GM23338 (cell line): ENCODE results near the gene HPF1. TPM values are rescaled to one million over a fixed set of nuclear protein-coding genes. Genes with fewer than 3 reads are reported as not detected.

Experiments
- ATAC-seq: fragments of 200-7000 bp; cut with Tn5 transposase; 3 replicates; pipeline ENCODE4 v1.9.1; 2020
- DNase-seq: peaks from one replicate; pipeline ENCODE4 v3.0.0-alpha.2; 2015; ENCODE audit warnings: low spot score
- H2AFZ ChIP-seq: fragments of 200-600 bp; sonication (generic); 2 replicates; pipeline ENCODE4 v1.8.0; 2016; ENCODE audit warnings: antibody characterized with exemption, mild to moderate bottlenecking, moderate library complexity
- H3F3A ChIP-seq: fragments of 200-600 bp; sonication (generic); replicated peaks from 2 replicates; pipeline ENCODE4 v1.8.0; 2017; ENCODE audit warnings: antibody characterized with exemption, mixed run types, low read depth
- H3K27ac ChIP-seq: fragments of 200-600 bp; sonication (generic); 2 replicates; pipeline ENCODE4 v1.6.1; 2016; ENCODE audit warnings: low read depth
- H3K27me3 ChIP-seq: fragments of 200-600 bp; sonication (generic); 2 replicates; pipeline ENCODE4 v1.8.0; 2016; ENCODE audit warnings: mild to moderate bottlenecking, mixed run types, moderate library complexity; ENCODE audit not compliant: insufficient read depth
- H3K36me3 ChIP-seq: fragments of 200-600 bp; sonication (generic); 2 replicates; pipeline ENCODE4 v1.8.0; 2016; ENCODE audit warnings: mild to moderate bottlenecking; ENCODE audit not compliant: insufficient read depth
- H3K4me1 ChIP-seq: fragments of 200-600 bp; sonication (generic); 2 replicates; pipeline ENCODE4 v1.8.0; 2016; ENCODE audit warnings: mild to moderate bottlenecking, moderate library complexity; ENCODE audit not compliant: insufficient read depth
- H3K4me2 ChIP-seq: fragments of 200-600 bp; sonication (generic); 2 replicates; pipeline ENCODE4 v1.7.1; 2017; ENCODE audit warnings: mixed run types
- H3K4me3 ChIP-seq: fragments of 200-600 bp; sonication (generic); 2 replicates; pipeline ENCODE4 v1.6.1; 2016; ENCODE audit warnings: mixed run types
- H3K79me2 ChIP-seq: fragments of 200-600 bp; sonication (generic); replicated peaks from 2 replicates; pipeline ENCODE4 v1.8.0; 2017; ENCODE audit warnings: mild to moderate bottlenecking; ENCODE audit not compliant: insufficient read depth
- H3K9me2 ChIP-seq: fragments of 200-600 bp; sonication (generic); 2 replicates; pipeline ENCODE4 v1.8.0; 2017; ENCODE audit not compliant: insufficient read depth
- H4K20me1 ChIP-seq: fragments of 200-600 bp; sonication (generic); replicated peaks from 2 replicates; pipeline ENCODE4 v1.8.0; 2017; ENCODE audit warnings: mild to moderate bottlenecking; ENCODE audit not compliant: insufficient read depth
- H3K27ac Mint-ChIP-seq: 2 replicates; pipeline ENCODE4 v1.8.0; 2020; ENCODE audit warnings: inconsistent platforms, mild to moderate bottlenecking, moderate library complexity, mixed read lengths
- H3K27me3 Mint-ChIP-seq: 3 replicates; pipeline ENCODE4 v1.8.0; 2022; ENCODE audit warnings: low read depth, mild to moderate bottlenecking, moderate library complexity, mixed read lengths, inconsistent platforms; ENCODE audit not compliant: insufficient read depth, poor library complexity
- H3K36me3 Mint-ChIP-seq: 3 replicates; pipeline ENCODE4 v1.8.0; 2021; ENCODE audit warnings: low read depth, mild to moderate bottlenecking, inconsistent platforms, moderate library complexity, mixed read lengths
- H3K4me1 Mint-ChIP-seq: 3 replicates; pipeline ENCODE4 v1.8.0; 2020; ENCODE audit warnings: mild to moderate bottlenecking, inconsistent platforms, mixed read lengths
- H3K4me3 Mint-ChIP-seq: 3 replicates; pipeline ENCODE4 v1.8.0; 2021; ENCODE audit warnings: moderate library complexity, mild to moderate bottlenecking, inconsistent platforms, mixed read lengths
- H3K9me3 Mint-ChIP-seq: 3 replicates; pipeline ENCODE4 v1.8.0; 2020; ENCODE audit warnings: moderate library complexity, mild to moderate bottlenecking, inconsistent platforms, mixed read lengths
- CREB1 ChIP-seq: fragments of 250-450 bp; sonication (Bioruptor Pico); IDR thresholded peaks from 2 replicates; pipeline ENCODE4 v1.5.0; 2020; ENCODE audit warnings: low read depth, mild to moderate bottlenecking, moderate library complexity
- CTCF ChIP-seq, 2 experiments: fragments of 200-600 bp in 1 of 2; sonication (generic) in 1 of 2; conservative IDR thresholded peaks; 2 replicates each; pipeline versions ENCODE4 v1.5.1 to v1.6.1; 2016 to 2017; ENCODE audit warnings: antibody characterized with exemption in 2 of 2, low read depth in 2 of 2, mild to moderate bottlenecking in 2 of 2, moderate library complexity in 1 of 2
- ETS1 ChIP-seq: IDR thresholded peaks from 2 replicates; pipeline ENCODE4 v1.6.1; 2016; ENCODE audit warnings: antibody characterized with exemption
- EZH2 ChIP-seq: fragments of 200-600 bp; sonication (generic); IDR thresholded peaks from one replicate; pipeline ENCODE4 v1.8.0; 2017; ENCODE audit warnings: antibody characterized with exemption, mild to moderate bottlenecking, low read depth; ENCODE audit not compliant: unreplicated experiment
- EZH2phosphoT487 ChIP-seq: fragments of 200-600 bp; sonication (generic); IDR thresholded peaks from one replicate; pipeline ENCODE4 v1.8.1; 2018; ENCODE audit warnings: antibody characterized with exemption; ENCODE audit not compliant: unreplicated experiment
- JUNB ChIP-seq: IDR thresholded peaks from one replicate; pipeline ENCODE4 v1.6.1; 2016; ENCODE audit warnings: antibody characterized with exemption; ENCODE audit not compliant: unreplicated experiment
- NANOG ChIP-seq: IDR thresholded peaks from 2 replicates; pipeline ENCODE4 v1.6.1; 2016; ENCODE audit warnings: antibody characterized with exemption, borderline replicate concordance
- REST ChIP-seq: IDR thresholded peaks from one replicate; pipeline ENCODE4 v1.6.1; 2018; ENCODE audit warnings: antibody characterized with exemption; ENCODE audit not compliant: unreplicated experiment
- ZNF114 ChIP-seq: fragments of 250-450 bp; sonication (Bioruptor Pico); IDR thresholded peaks from 2 replicates; pipeline ENCODE4 v1.5.0; 2020; ENCODE audit warnings: mild to moderate bottlenecking, moderate library complexity
- ZNF331 ChIP-seq: fragments of 250-450 bp; sonication (Bioruptor Pico); IDR thresholded peaks from 2 replicates; pipeline ENCODE4 v1.5.0; 2020; ENCODE audit warnings: low read depth, mild to moderate bottlenecking, moderate library complexity
- polyA plus RNA-seq: library from polyadenylated mRNA; unstranded; fragments of >200 nt; fragmentation: Nextera tagmentation; extraction: Ambion mirVana; gene quantifications from 2 replicates; pipeline ENCODE4 v1.2.1, GENCODE V29; 2016
- total RNA-seq: library from RNA; depleted of rRNA; stranded (reverse); fragments of >200 nt; shearing (Covaris generic); gene quantifications from 2 replicates; pipeline ENCODE4 v1.2.3, GENCODE V29; 2014

HPF1 gene
- total and polyA plus RNA-seq, 2 experiments from 2014 or later, result 57.6 to 128 TPM

- no peak for TF ChIP-seq CTCF (conservative IDR thresholded peaks at IDR 0.05; ENCODE audit: low read depth in 2 of 2)
- no peak for TF ChIP-seq EZH2phosphoT487
- no peak for TF ChIP-seq NANOG
- TF ChIP-seq ETS1, result no peak
- TF ChIP-seq EZH2, result no peak
- no peak for TF ChIP-seq CREB1 (CRISPR knock-in tag)
- TF ChIP-seq JUNB, result no peak
- TF ChIP-seq ZNF114 (CRISPR knock-in tag), result no peak
- TF ChIP-seq REST, result no peak
- TF ChIP-seq ZNF331, result no peak
These were observed 10.6 kb upstream of the HPF1 start (continued) for GRCh38 chr4:169768385-169768784.

GRCh38 chr4:169766741-169767140 is 9.0 kb upstream of the HPF1 start:
- Mint-ChIP-seq H3K4me1 (no peaks in the 10 kb centered on the region), H3K9me3 (no peaks in the 10 kb centered on the region), H3K27ac (no peak overlapping the region), H3K4me3 (no peak overlapping the region), H3K36me3 (no peaks in the 10 kb centered on the region), H3K27me3 (no peaks in the 10 kb centered on the region)
- Histone ChIP-seq H3K9me2 (no peaks in the 10 kb centered on the region), H3K4me2 (no peak overlapping the region), H3K4me1 (no peaks in the 10 kb centered on the region), H2AFZ (no peak overlapping the region), H3K79me2 (no peaks in the 10 kb centered on the region), H3K27ac (no peak overlapping the region), H3K36me3 (no peaks in the 10 kb centered on the region), H3K4me3 (no peak overlapping the region), H3K27me3 (no peaks in the 10 kb centered on the region), H3F3A (no peaks in the 10 kb centered on the region), H4K20me1 (no peaks in the 10 kb centered on the region)
- ATAC-seq, result no peak
- DNase-seq, result no peak
- TF ChIP-seq ETS1 (no peak), REST (no peak), ZNF331 (no peak), EZH2phosphoT487 (no peak), CTCF (conservative IDR thresholded peaks at IDR 0.05; ENCODE audit: low read depth in 2 of 2) (no peak), EZH2 (no peak), ZNF114 (CRISPR knock-in tag) (no peak)
